ENCODE measurements around the gene TNRC18.

Gene TNRC18

DNA sequence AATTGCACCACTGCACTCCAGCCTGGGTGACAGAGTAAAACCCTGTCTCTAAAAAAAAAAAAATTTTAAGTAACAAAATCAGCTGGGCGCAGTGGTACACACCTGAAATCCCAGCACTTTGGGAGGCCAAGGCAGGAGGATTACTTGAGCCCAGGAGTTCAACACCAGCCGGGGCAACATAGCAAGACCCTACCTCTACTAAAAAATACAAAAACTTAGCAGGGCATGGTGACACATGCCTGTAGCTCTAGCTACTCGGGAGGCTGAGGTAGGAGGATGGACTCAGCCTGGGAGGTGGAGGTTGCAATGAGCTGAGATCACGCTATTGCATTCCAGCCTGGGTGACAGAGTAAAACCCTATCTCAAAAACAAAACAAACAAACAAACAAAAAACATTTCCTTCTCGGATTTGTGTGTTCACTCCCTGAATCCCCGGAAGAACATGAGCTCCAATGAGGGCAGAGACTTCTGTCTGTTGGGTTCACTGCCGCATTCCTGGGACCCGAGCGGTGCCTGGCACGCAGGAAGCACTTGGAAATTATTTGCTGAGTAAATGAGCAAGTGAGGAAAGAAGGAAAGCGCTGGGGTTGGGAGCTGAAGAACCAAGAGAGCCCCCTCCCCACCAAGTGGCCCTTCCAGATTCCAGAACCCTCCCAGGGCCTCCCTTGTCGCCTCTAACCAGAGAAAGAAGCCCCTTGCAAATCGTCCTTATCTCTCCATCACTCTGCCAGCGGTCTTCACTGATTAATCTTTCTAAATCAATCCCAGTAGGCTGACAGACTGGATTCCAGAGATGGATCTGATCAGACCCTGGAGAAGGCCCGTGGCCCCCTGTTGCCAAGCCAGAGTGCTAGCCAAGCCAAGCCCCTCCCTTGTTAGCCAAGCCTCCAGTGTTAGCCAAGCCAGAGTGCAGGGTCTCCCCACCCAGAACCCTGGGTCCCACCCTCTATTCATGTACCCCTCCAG is 6.2 kb downstream of the TNRC18 start:
- H3K79me2 ChIP-seq (ENCODE audit: insufficient read depth, low read length) = no peaks in the 10 kb centered on the region
- no peak overlapping the region for H3K27ac ChIP-seq (ENCODE audit: low read depth, low read length, poor library complexity, severe bottlenecking)

DNA sequence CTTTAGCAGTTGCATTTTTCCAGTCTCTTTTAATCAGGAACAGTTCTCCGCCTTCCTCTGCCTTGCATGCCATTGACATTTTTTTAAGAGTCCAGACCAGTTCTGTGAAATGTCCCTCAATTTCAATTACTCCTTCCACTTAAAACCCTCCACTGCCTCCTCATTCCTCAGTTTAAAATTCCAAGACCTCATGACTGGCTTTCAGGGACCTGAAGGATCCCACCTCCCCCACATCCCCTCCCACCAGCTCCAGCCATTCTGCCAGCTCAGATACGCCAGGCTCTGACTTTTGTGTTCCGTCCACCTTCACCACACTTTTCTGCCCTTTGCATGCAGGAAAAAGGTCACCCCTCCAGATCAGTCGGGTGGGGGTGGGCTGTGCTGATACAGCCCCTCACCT is 8.7 kb downstream of the TNRC18 start:
- Histone ChIP-seq H3K4me2 (ENCODE audit: low read length) (no peak overlapping the region), H3K27ac (ENCODE audit: low read depth, low read length, poor library complexity, severe bottlenecking) (no peak overlapping the region), H3K9ac (ENCODE audit: low read length) (no peak overlapping the region), H3K4me1 (ENCODE audit: insufficient read depth, low read length, severe bottlenecking) (no peaks in the 10 kb centered on the region), H2AFZ (ENCODE audit: low read length) (no peak overlapping the region), H3K27me3 (ENCODE audit: insufficient read depth, low read length) (peaks cover 24% of the 10 kb centered on the region), H3K9me2 (ENCODE audit: low read depth, low read length) (no peaks in the 10 kb centered on the region), H3K79me2 (ENCODE audit: insufficient read depth, low read length) (no peaks in the 10 kb centered on the region), H3K36me3 (ENCODE audit: insufficient read depth, low read length) (no peaks in the 10 kb centered on the region), H3K9me3 (ENCODE audit: low read length) (no peaks in the 10 kb centered on the region), H3K4me3 (ENCODE audit: low read depth, low read length, poor library complexity, severe bottlenecking) (no peak overlapping the region), H4K20me1 (ENCODE audit: insufficient read depth, low read length) (no peaks in the 10 kb centered on the region), H3F3A (ENCODE audit: insufficient read depth, low read length) (no peaks in the 10 kb centered on the region)
- TF ChIP-seq, protein P1, sequence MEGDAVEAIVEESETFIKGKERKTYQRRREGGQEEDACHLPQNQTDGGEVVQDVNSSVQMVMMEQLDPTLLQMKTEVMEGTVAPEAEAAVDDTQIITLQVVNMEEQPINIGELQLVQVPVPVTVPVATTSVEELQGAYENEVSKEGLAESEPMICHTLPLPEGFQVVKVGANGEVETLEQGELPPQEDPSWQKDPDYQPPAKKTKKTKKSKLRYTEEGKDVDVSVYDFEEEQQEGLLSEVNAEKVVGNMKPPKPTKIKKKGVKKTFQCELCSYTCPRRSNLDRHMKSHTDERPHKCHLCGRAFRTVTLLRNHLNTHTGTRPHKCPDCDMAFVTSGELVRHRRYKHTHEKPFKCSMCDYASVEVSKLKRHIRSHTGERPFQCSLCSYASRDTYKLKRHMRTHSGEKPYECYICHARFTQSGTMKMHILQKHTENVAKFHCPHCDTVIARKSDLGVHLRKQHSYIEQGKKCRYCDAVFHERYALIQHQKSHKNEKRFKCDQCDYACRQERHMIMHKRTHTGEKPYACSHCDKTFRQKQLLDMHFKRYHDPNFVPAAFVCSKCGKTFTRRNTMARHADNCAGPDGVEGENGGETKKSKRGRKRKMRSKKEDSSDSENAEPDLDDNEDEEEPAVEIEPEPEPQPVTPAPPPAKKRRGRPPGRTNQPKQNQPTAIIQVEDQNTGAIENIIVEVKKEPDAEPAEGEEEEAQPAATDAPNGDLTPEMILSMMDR (IDR thresholded peaks at IDR 0.05; ENCODE audit: low read length) = no peak
- no peak for TF ChIP-seq EZH2 (IDR thresholded peaks at IDR 0.05; ENCODE audit: borderline replicate concordance, low read length)

More for the DNA sequence above, 6.2 kb downstream of the TNRC18 start:
- Histone ChIP-seq H3K4me2 (ENCODE audit: low read length) (no peak overlapping the region), H2AFZ (ENCODE audit: low read length) (no peak overlapping the region), H4K20me1 (ENCODE audit: insufficient read depth, low read length) (no peaks in the 10 kb centered on the region), H3K27me3 (ENCODE audit: insufficient read depth, low read length) (peaks cover 29% of the 10 kb centered on the region), H3K9me2 (ENCODE audit: low read depth, low read length) (no peaks in the 10 kb centered on the region), H3F3A (ENCODE audit: insufficient read depth, low read length) (no peaks in the 10 kb centered on the region), H3K9ac (ENCODE audit: low read length) (no peak overlapping the region), H3K9me3 (ENCODE audit: low read length) (no peaks in the 10 kb centered on the region), H3K36me3 (ENCODE audit: insufficient read depth, low read length) (no peaks in the 10 kb centered on the region), H3K4me1 (ENCODE audit: insufficient read depth, low read length, severe bottlenecking) (peaks cover 7% of the 10 kb centered on the region), H3K4me3 (ENCODE audit: low read depth, low read length, poor library complexity, severe bottlenecking) (no peak overlapping the region)
- no peak for TF ChIP-seq EZH2 (IDR thresholded peaks at IDR 0.05; ENCODE audit: borderline replicate concordance, low read length)

DNA sequence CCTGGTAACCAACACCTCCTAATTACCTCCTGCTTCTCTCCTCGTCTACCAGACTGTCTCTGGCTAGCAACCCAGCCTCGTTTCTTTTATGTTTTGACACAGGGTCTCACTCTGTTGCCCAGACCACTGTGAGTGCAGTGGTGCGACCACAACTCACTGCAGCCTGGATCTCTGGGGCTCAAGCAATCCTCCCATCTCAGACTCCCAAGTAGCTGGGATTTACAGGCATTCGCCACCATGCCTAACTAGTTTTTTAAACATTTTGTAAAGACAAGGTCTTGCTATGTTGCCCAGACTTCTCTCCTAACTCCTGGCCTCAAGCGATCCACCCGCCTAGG is 10.2 kb downstream of the TNRC18 start:
- no peak overlapping the region for H3K27ac ChIP-seq (ENCODE audit: low read depth, low read length, poor library complexity, severe bottlenecking)
- no peak for TF ChIP-seq EZH2 (IDR thresholded peaks at IDR 0.05; ENCODE audit: borderline replicate concordance, low read length)
- TF ChIP-seq, protein P1 (IDR thresholded peaks at IDR 0.05; ENCODE audit: low read length) = no peak
- no peaks in the 10 kb centered on the region for H3K9me2 ChIP-seq (ENCODE audit: low read depth, low read length)
- H4K20me1 ChIP-seq (ENCODE audit: insufficient read depth, low read length) = no peaks in the 10 kb centered on the region
- H3K79me2 ChIP-seq (ENCODE audit: insufficient read depth, low read length) = no peaks in the 10 kb centered on the region
- H3K4me2 ChIP-seq (ENCODE audit: low read length) = no peak overlapping the region
- no peak overlapping the region for H3K9ac ChIP-seq (ENCODE audit: low read length)
- H3K27me3 ChIP-seq (ENCODE audit: insufficient read depth, low read length) = peaks cover 18% of the 10 kb centered on the region; the same call in 1 of the 2 replicates
- H3K4me1 ChIP-seq (ENCODE audit: insufficient read depth, low read length, severe bottlenecking) = no peaks in the 10 kb centered on the region
- no peaks in the 10 kb centered on the region for H3K36me3 ChIP-seq (ENCODE audit: insufficient read depth, low read length)
- no peak overlapping the region for H2AFZ ChIP-seq (ENCODE audit: low read length)
- no peak overlapping the region for H3K4me3 ChIP-seq (ENCODE audit: low read depth, low read length, poor library complexity, severe bottlenecking)
- H3K9me3 ChIP-seq (ENCODE audit: low read length) = no peaks in the 10 kb centered on the region
- H3F3A ChIP-seq (ENCODE audit: insufficient read depth, low read length) = no peaks in the 10 kb centered on the region
